Duodenal mucosa (tissue), 2 donors: ENCODE data around the gene CCDC73.
"Not testable (repeated sequence)": the region's sequence is repeated elsewhere in the genome, so short reads cannot be mapped to it uniquely, and the experiment has no call there.

ENCODE experiments used
- H3K27ac ChIP-seq: one replicate; pipeline ENCODE4 v1.7.0; 2013; ENCODE audit warnings: low read depth, low read length
- H3K27me3 ChIP-seq, 2 donors: one replicate each; pipeline ENCODE4 v1.7.0; 2013; ENCODE audit warnings: low read length in 2 of 2, control low read depth in 1 of 2; ENCODE audit not compliant: insufficient read depth in 2 of 2, control insufficient read depth in 1 of 2
- H3K36me3 ChIP-seq, 2 donors: one replicate each; pipeline ENCODE4 v1.7.0; 2013; ENCODE audit warnings: low read length in 2 of 2, control low read depth in 1 of 2; ENCODE audit not compliant: insufficient read depth in 2 of 2, control insufficient read depth in 1 of 2
- H3K4me1 ChIP-seq, 2 donors: one replicate each; pipeline ENCODE4 v1.7.0; 2013; ENCODE audit warnings: low read length in 2 of 2, control low read depth in 1 of 2; ENCODE audit not compliant: insufficient read depth in 2 of 2, control insufficient read depth in 1 of 2
- H3K4me3 ChIP-seq, 2 donors: one replicate each; pipeline ENCODE4 v1.7.0; 2013; ENCODE audit warnings: low read length in 2 of 2, low read depth in 1 of 2
- H3K9ac ChIP-seq, 2 donors: one replicate each; pipeline ENCODE4 v1.7.0; 2013; ENCODE audit warnings: low read length in 2 of 2, low read depth in 1 of 2
- H3K9me3 ChIP-seq, 2 donors: one replicate each; pipeline ENCODE4 v1.7.0; 2013; ENCODE audit warnings: low read length in 2 of 2, control low read depth in 1 of 2; ENCODE audit not compliant: control insufficient read depth in 1 of 2

Gene CCDC73

DNA sequence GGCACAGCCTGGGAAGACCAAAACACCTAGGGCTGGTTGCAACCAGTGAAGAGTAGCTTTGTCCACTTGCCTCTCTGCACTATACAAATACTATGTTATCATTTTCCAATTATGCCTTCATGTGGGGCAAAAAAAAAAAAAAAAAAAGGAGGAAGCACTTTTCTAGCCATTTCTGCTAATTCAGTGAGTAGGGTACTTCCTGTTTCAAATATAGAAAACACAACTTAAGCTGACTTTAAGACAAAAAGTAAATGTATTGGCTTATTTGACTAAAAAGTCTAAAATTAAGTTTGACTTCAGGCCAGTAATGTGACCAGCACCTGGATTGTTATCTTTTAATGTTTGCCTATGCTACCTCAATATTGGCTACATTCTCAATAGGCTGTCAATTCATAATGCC, 15.3 kb downstream of the CCDC73 start:
- H3K27ac ChIP-seq: no peak overlapping the region
- no peaks in the 10 kb centered on the region for H3K4me1 ChIP-seq
- H3K36me3 ChIP-seq: no peaks in the 10 kb centered on the region
- H3K4me3 ChIP-seq: no peak overlapping the region
- H3K27me3 ChIP-seq: no peaks in the 10 kb centered on the region
- H3K9ac ChIP-seq: no peak overlapping the region
- no peaks in the 10 kb centered on the region for H3K9me3 ChIP-seq

DNA sequence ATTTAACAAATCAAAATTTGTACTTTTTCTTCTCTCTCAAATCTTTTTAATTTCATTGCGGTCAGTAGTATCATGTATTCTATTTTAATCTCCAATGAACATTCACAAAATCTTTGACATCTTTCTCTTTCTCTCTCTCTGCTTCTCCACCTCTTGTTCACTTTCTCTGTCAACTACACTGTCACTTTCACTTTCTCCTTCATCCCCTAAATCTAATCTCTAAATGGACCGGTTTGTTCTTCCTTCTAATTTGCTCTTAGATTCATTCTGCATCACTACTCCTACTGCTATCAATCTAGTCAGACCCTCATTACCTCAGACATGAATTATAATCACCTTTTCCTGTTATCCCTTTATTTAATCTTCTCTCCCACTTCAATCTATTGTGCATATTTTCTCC, 18.6 kb downstream of the CCDC73 start:
- H3K4me3 ChIP-seq: no peak overlapping the region

GRCh38 chr11:32774081-32774480, 20.4 kb downstream of the CCDC73 start:
- no peaks in the 10 kb centered on the region for H3K4me1 ChIP-seq
- H3K27ac ChIP-seq: no peak overlapping the region
- no peaks in the 10 kb centered on the region for H3K27me3 ChIP-seq
- H3K9me3 ChIP-seq: no peaks in the 10 kb centered on the region
- no peaks in the 10 kb centered on the region for H3K36me3 ChIP-seq
- no peak overlapping the region for H3K4me3 ChIP-seq
- no peak overlapping the region for H3K9ac ChIP-seq

More for the DNA sequence above, 18.6 kb downstream of the CCDC73 start:
- Histone ChIP-seq H3K9me3 (no peaks in the 10 kb centered on the region), H3K27me3 (no peaks in the 10 kb centered on the region), H3K4me1 (no peaks in the 10 kb centered on the region), H3K27ac (no peak overlapping the region), H3K36me3 (no peaks in the 10 kb centered on the region), H3K9ac (no peak overlapping the region)

- no peaks in the 10 kb centered on the region for H3K9me3 ChIP-seq
- no peak overlapping the region for H3K9ac ChIP-seq
- H3K4me1 ChIP-seq: no peaks in the 10 kb centered on the region
- no peak overlapping the region for H3K27ac ChIP-seq
- H3K4me3 ChIP-seq: no peak overlapping the region
- no peaks in the 10 kb centered on the region for H3K27me3 ChIP-seq
- no peaks in the 10 kb centered on the region for H3K36me3 ChIP-seq
Measured at GRCh38 chr11:32772731-32773130, 21.7 kb downstream of the CCDC73 start.

- H3K4me1 ChIP-seq, H3K27ac ChIP-seq, H3K9ac ChIP-seq, H3K9me3 ChIP-seq, H3K27me3 ChIP-seq, H3K36me3 ChIP-seq, H3K4me3 ChIP-seq: not testable (repeated sequence)
Measured at GRCh38 chr11:32761774-32762173, 32.7 kb downstream of the CCDC73 start.

- Histone ChIP-seq H3K9ac (no peak overlapping the region), H3K9me3 (no peaks in the 10 kb centered on the region), H3K4me3 (no peak overlapping the region), H3K27me3 (no peaks in the 10 kb centered on the region), H3K36me3 (no peaks in the 10 kb centered on the region), H3K4me1 (no peaks in the 10 kb centered on the region), H3K27ac (no peak overlapping the region)
Measured at GRCh38 chr11:32758291-32758690, 36.2 kb downstream of the CCDC73 start.

DNA sequence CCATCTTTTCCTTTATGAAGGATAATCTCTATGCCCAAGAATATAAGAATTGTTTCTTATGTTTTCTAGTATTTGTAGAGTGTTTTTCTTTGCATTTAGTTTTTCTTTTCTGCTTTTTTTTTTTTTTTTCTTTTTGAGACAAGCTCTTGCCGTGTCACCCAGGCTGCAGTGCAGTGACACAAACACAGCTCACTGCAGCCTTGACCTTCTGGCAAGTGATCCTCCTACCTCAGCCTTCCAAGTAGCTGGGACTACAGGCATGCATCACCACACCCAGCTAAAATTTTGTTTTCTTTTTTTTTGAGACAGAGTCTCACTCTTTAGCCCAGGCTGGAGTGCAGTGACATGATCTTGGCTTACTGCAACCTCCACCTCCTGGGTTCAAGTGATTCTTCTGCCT, 41.3 kb downstream of the CCDC73 start:
- not testable (repeated sequence) for H3K36me3 ChIP-seq, H3K9me3 ChIP-seq, H3K27ac ChIP-seq, H3K9ac ChIP-seq, H3K27me3 ChIP-seq, H3K4me3 ChIP-seq, H3K4me1 ChIP-seq

GRCh38 chr11:32752001-32752400, 42.5 kb downstream of the CCDC73 start:
- no peak overlapping the region for H3K4me3 ChIP-seq
- no peaks in the 10 kb centered on the region for H3K36me3 ChIP-seq
- no peak overlapping the region for H3K27ac ChIP-seq
- no peaks in the 10 kb centered on the region for H3K9me3 ChIP-seq
- no peak overlapping the region for H3K9ac ChIP-seq
- no peaks in the 10 kb centered on the region for H3K27me3 ChIP-seq
- H3K4me1 ChIP-seq: no peaks in the 10 kb centered on the region

DNA sequence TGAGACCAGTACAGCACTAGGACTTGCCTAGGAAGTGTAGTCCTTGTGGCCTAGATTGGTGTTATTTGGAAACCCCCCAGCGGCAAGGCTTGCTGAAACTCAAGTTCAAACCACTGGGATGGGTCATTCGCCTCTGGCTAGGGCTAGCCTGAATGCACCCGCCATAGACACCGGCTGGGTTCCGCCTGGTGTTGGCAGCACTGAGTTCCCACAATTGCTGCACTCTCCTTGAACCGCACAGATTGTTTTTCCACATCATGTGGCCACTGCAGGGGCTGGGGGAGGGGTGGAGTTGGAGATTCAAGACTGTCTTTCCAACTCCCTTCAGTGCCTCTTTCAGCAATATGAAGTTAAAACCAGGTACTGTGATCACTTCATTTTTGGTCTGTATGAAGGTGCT, 43.1 kb downstream of the CCDC73 start:
- H3K36me3 ChIP-seq: no peaks in the 10 kb centered on the region
- H3K9ac ChIP-seq: no peak overlapping the region
- H3K4me3 ChIP-seq: no peak overlapping the region
- H3K27me3 ChIP-seq: no peaks in the 10 kb centered on the region
- no peaks in the 10 kb centered on the region for H3K4me1 ChIP-seq
- H3K9me3 ChIP-seq: no peaks in the 10 kb centered on the region
- no peak overlapping the region for H3K27ac ChIP-seq

DNA sequence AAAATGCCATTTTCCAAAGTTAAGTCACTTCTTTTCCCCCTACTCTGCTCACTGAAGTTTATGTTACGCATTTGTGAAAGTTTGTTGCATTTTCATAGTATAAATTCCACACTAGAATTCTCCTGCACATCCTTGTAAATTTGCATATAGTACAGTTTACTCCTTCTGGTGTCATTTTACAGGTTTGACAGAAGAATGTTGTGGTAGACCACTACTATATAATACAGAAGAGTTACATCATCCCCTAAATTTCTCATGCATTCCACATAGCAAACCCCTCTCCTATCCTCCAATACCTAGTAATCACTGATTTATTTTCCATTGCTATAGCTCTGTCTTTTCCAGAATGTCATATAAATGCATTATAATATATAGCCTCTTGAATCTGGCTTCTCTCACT, 64.5 kb downstream of the CCDC73 start:
- Histone ChIP-seq H3K27me3 (no peaks in the 10 kb centered on the region), H3K36me3 (no peaks in the 10 kb centered on the region), H3K4me1 (no peaks in the 10 kb centered on the region), H3K4me3 (no peak overlapping the region), H3K27ac (no peak overlapping the region), H3K9me3 (no peaks in the 10 kb centered on the region), H3K9ac (no peak overlapping the region)

- Histone ChIP-seq H3K27me3 (no peaks in the 10 kb centered on the region), H3K4me1 (no peaks in the 10 kb centered on the region), H3K27ac (no peak overlapping the region), H3K9ac (no peak overlapping the region), H3K4me3 (no peak overlapping the region), H3K36me3 (no peaks in the 10 kb centered on the region), H3K9me3 (no peaks in the 10 kb centered on the region)
Measured at GRCh38 chr11:32723332-32723731, 71.1 kb downstream of the CCDC73 start.
